Activated naive CD8-positive, alpha-beta T cell treated with anti-CD3 and anti-CD28 coated beads, Interleukin-2, amount 10 ng/mL, durations not matched to agents 7 days and 5 days (primary cell): ENCODE measurements around the gene EFNA1. TPM values are rescaled to one million over a fixed set of nuclear protein-coding genes. Genes with fewer than 3 reads are reported as not detected.

Experiments used
- ATAC-seq: fragments of 150-1000 bp; cut with Tn5 transposase; one replicate; pipeline ENCODE4 v1.10.0; 2021; ENCODE audit warnings: low read depth, moderate library complexity
- POLR2A ChIA-PET: fragments of 350-600 bp; sonication (Branson Sonifier 250); formaldehyde crosslinking; loops from one replicate; lab custom pipeline; 2021; ENCODE audit warnings: antibody characterized with exemption; lab: Charles Lee
- DNase-seq: peaks from one replicate; pipeline ENCODE4 v3.0.0; 2021
- H3K27ac Mint-ChIP-seq: one replicate; pipeline ENCODE4 v1.8.0; 2022; ENCODE audit warnings: mild to moderate bottlenecking, mixed read lengths
- H3K27me3 Mint-ChIP-seq: one replicate; pipeline ENCODE4 v1.8.0; 2022; ENCODE audit warnings: mild to moderate bottlenecking, moderate library complexity, mixed read lengths
- H3K36me3 Mint-ChIP-seq: one replicate; pipeline ENCODE4 v1.8.0; 2021; ENCODE audit warnings: mild to moderate bottlenecking, mixed read lengths
- H3K4me1 Mint-ChIP-seq: one replicate; pipeline ENCODE4 v1.8.0; 2021; ENCODE audit warnings: mixed read lengths
- H3K4me3 Mint-ChIP-seq: one replicate; pipeline ENCODE4 v1.8.0; 2022; ENCODE audit warnings: mild to moderate bottlenecking, moderate library complexity, mixed read lengths
- H3K9me3 Mint-ChIP-seq: one replicate; pipeline ENCODE4 v1.8.0; 2021; ENCODE audit warnings: mixed read lengths
- total RNA-seq, 2 experiments: library from RNA; stranded (reverse); gene quantifications; one replicate each; pipeline ENCODE4 v1.2.3, GENCODE V29; 2021

The EFNA1 gene
- total RNA-seq, 2 experiments from 2014 or later = 0.25 to 0.48 TPM

DNA sequence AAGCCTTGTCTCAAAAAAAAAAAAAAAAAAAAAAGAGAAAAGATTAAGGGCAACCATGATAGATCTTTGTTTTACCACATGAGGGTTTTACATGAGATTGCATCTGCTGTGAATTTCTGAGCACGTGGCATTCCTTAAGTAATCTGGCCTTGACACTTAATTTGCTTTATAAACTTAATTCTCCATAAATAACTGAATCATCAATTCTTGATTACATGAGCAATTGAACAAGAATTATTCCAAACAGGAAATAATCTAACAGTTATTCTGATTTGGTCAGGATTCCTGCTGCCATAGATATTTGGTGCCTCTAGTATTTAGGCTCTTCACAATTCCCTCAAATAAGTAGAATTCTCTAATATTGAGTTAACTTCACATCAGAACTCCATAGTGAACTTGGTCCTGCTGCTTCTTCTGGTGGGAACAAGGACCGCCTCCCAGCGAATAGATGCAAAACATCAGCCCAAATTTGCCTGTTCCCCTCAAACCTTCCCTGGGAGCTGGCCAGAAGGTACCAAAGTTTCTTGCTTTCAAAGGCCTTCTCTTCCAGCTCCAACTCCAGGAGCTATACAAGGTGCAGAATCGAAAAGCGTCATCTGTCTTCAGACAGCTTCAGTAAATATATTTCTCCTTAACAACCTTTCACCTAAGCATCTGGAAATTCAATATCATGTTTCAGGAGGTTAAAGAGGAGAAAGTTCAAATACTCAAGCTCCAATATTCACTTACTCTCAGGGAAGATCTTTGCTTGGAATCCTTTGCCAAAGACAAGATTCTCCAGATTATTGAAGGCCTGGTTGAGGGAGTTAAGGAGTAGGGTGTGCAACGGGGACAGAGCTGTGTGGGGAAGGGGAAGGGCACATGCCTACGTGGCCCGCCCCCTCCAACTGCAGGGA, 44.4 kb downstream of the EFNA1 start:
- DNase-seq (no peak), ATAC-seq (no peak)
- peaks cover 14% of the 10 kb centered on the region for H3K36me3 Mint-ChIP-seq
- H3K27ac Mint-ChIP-seq = peak overlapping the region; percentile 97
- POLR2A ChIA-PET = interaction anchor here (0.6 to 4.6 kb wide), 13 partner anchors 22 to 136 kb away, joined by 3 to 78 read pairs (median 7); partner anchors contain the start of genes FDPS, MTX1 and THBS3
- H3K4me1 Mint-ChIP-seq = peaks cover 38% of the 10 kb centered on the region
- H3K27me3 Mint-ChIP-seq = no peaks in the 10 kb centered on the region
- H3K4me3 Mint-ChIP-seq = peak overlapping the region; percentile 96
- H3K9me3 Mint-ChIP-seq = no peaks in the 10 kb centered on the region

GRCh38 chr1:155172732-155173477, 45.2 kb downstream of the EFNA1 start, which contains the start of gene KRTCAP2:
KRTCAP2 (minus strand) TSS chr1:155173304; CDS start chr1:155173224, 80 bp downstream.
- H3K4me3 Mint-ChIP-seq = peak within 1 kb of the TSS; percentile 96
- H3K27ac Mint-ChIP-seq = peak within 1 kb of the TSS; percentile 97
- H3K27me3 Mint-ChIP-seq = no peaks in the 10 kb centered on the region
- peaks cover 16% of the 10 kb centered on the region for H3K36me3 Mint-ChIP-seq
- POLR2A ChIA-PET = interaction anchor here (0.6 to 4.6 kb wide), 17 partner anchors 21 to 552 kb away, joined by 3 to 78 read pairs (median 6); partner anchors contain the start of genes FDPS, MTX1 and THBS3
- peak; percentile 79 for ATAC-seq
- peak; percentile 95 for DNase-seq
- no peaks in the 10 kb centered on the region for H3K9me3 Mint-ChIP-seq
- H3K4me1 Mint-ChIP-seq = peaks cover 31% of the 10 kb centered on the region

- POLR2A ChIA-PET = interaction anchor here (0.6 to 4.6 kb wide), 20 partner anchors 11 to 551 kb away, joined by 3 to 78 read pairs (median 6); partner anchors contain the start of genes FDPS, MTX1 and THBS3
- H3K4me3 Mint-ChIP-seq = peak within 1 kb of the TSS; percentile 96
- H3K36me3 Mint-ChIP-seq = peaks cover 16% of the 10 kb centered on the region
- H3K9me3 Mint-ChIP-seq = no peaks in the 10 kb centered on the region
- DNase-seq = peak; percentile 74
- H3K27me3 Mint-ChIP-seq = no peaks in the 10 kb centered on the region
- H3K27ac Mint-ChIP-seq = peak within 1 kb of the TSS; percentile 97
- peaks cover 29% of the 10 kb centered on the region for H3K4me1 Mint-ChIP-seq
- ATAC-seq = peak; percentile 43
These were observed 46.0 kb downstream of the EFNA1 start, which contains the start of gene TRIM46 for GRCh38 chr1:155173478-155174323. TRIM46 (plus strand) TSS chr1:155173849; CDS start chr1:155173967, 118 bp downstream.

DNA sequence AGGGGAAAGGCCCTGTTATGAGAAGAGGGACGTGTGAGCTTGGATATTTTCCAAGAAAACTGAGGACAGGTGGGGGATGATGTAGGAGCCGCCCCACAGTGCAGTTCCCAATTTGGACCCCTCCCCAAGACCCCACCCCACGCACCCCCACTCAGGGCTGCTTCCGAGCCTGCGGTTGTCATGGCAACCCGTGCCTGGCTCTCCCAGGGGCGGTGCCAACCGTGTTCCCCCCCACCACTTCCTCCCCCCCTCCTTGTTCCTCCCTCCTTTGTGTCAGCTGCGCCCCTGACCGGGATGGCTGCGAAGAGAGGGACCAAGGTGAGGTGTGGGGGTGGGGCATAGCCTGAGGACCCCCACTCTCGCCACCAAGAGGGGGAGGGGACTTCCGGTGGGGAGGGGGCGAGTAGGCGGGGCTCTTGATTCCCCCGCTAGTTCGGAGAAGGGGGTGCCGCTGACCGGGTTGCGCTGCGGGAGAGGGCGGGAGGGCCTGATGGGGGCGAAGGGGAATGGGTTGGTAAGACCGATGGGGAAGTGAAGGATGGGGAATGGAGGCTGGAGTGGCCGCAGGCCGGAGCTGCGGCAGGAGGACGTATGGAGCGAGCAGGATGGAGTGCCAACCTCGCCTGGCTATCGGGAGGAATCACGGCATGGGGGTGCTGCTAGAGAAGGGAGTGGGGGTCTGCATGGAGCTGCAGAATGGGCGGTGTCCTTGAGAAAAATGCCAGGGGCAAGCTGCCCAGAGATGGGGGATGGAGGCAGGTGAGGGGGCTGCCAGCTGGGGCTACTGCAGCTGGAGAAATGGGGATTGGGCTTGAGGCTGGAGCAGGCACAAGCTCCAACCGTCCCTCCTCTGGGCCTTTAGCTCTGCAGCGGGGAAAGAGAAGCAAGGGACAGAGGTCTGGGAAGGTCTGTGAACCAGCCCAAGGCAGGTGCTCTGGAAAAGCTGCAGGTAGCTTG, 46.9 kb downstream of the EFNA1 start:
- DNase-seq (peak; percentile 68), ATAC-seq (no peak)
- no peaks in the 10 kb centered on the region for H3K9me3 Mint-ChIP-seq
- H3K36me3 Mint-ChIP-seq = peaks cover 15% of the 10 kb centered on the region
- POLR2A ChIA-PET = interaction anchor here (0.6 to 4.6 kb wide), 11 partner anchors 11 to 149 kb away, joined by 3 to 78 read pairs (median 6); partner anchors contain the start of genes MTX1, SLC50A1 and THBS3
- no peaks in the 10 kb centered on the region for H3K27me3 Mint-ChIP-seq
- peaks cover 29% of the 10 kb centered on the region for H3K4me1 Mint-ChIP-seq
- peak overlapping the region; percentile 96 for H3K4me3 Mint-ChIP-seq
- H3K27ac Mint-ChIP-seq = peak overlapping the region; percentile 97

DNA sequence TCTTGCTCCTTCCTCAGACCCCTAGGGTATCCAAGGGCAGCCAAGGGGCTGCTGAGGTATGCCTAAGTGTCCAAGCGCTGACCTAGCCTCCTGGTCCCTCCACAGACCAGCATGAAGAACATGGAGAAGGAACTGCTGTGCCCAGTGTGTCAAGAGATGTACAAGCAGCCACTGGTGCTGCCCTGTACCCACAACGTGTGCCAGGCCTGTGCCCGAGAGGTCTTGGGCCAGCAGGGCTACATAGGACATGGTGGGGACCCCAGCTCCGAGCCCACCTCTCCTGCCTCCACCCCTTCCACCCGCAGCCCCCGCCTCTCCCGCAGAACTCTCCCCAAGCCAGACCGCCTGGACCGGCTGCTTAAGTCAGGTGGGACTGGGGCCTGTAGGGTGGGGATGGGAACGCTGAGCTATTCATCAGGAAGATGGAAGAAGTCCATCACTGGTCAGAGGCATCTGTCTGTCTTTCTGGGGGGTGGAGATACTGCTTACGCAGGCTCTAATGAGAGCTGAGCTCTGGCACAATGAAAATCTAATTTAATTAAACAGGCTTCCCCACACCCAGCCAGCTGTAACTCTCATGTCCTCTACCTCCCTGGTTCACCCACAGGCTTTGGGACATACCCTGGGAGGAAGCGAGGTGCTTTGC, 47.7 kb downstream of the EFNA1 start:
- DNase-seq (no peak), ATAC-seq (no peak)
- H3K27me3 Mint-ChIP-seq = no peaks in the 10 kb centered on the region
- H3K4me1 Mint-ChIP-seq = peaks cover 29% of the 10 kb centered on the region
- H3K4me3 Mint-ChIP-seq = peak overlapping the region; percentile 96
- H3K27ac Mint-ChIP-seq = no peak overlapping the region
- no peaks in the 10 kb centered on the region for H3K9me3 Mint-ChIP-seq
- H3K36me3 Mint-ChIP-seq = peaks cover 11% of the 10 kb centered on the region
- POLR2A ChIA-PET = interaction anchor here (0.5 to 4.6 kb wide), 9 partner anchors 16 to 567 kb away, joined by 3 to 78 read pairs (median 7); partner anchors contain the start of genes ADAR, MTX1, SLC50A1 and THBS3

- Mint-ChIP-seq H3K4me1 (peaks cover 29% of the 10 kb centered on the region), H3K4me3 (peak overlapping the region; percentile 40), H3K36me3 (peaks cover 11% of the 10 kb centered on the region), H3K27ac (peak overlapping the region; percentile 59), H3K9me3 (no peaks in the 10 kb centered on the region), H3K27me3 (no peaks in the 10 kb centered on the region)
- no peak for ATAC-seq
- peak; percentile 43 for DNase-seq
- POLR2A ChIA-PET = interaction anchor here (0.5 to 4.6 kb wide), 5 partner anchors 18 to 568 kb away, joined by 3 to 78 read pairs (median 26); partner anchors contain the start of genes ADAR, MTX1 and THBS3
These were observed 48.3 kb downstream of the EFNA1 start for GRCh38 chr1:155175927-155176371.

DNA sequence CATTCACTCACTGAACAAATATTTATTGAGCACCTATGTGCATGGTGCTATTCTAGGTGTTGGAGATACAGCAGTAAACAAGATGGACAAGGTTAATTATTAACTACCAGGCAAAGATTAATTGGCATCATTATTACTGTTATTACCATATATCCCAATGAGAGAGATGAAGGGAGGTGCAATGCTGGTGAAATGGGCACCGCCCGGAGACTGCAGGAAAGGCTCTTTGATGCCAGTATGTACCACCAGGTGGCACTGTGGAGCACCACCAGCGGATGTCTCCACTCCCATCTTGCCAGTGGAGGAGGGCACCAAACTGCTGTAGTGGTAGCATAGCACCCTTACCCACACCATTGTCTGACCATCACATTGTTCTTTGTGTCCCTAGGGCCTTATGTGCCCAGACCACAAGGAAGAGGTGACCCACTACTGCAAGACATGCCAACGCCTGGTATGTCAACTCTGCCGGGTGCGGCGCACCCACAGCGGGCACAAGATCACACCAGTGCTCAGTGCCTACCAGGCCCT, 48.9 kb downstream of the EFNA1 start:
- peak overlapping the region; percentile 59 for H3K27ac Mint-ChIP-seq
- peak; percentile 28 for ATAC-seq
- peaks cover 13% of the 10 kb centered on the region for H3K36me3 Mint-ChIP-seq
- H3K9me3 Mint-ChIP-seq = no peaks in the 10 kb centered on the region
- H3K4me1 Mint-ChIP-seq = peaks cover 29% of the 10 kb centered on the region
- POLR2A ChIA-PET = interaction anchor here (0.7 to 4.6 kb wide), 6 partner anchors 16 to 91 kb away, joined by 3 to 78 read pairs (median 6); no protein-coding TSS in a partner anchor
- peak; percentile 84 for DNase-seq
- H3K4me3 Mint-ChIP-seq = peak overlapping the region; percentile 52
- H3K27me3 Mint-ChIP-seq = no peaks in the 10 kb centered on the region

- H3K27ac Mint-ChIP-seq = peak overlapping the region; percentile 59
- peaks cover 13% of the 10 kb centered on the region for H3K36me3 Mint-ChIP-seq
- POLR2A ChIA-PET = interaction anchor here (0.7 to 2.0 kb wide), 7 partner anchors 15 to 92 kb away, joined by 3 to 9 read pairs (median 4); no protein-coding TSS in a partner anchor
- no peak for ATAC-seq
- H3K4me3 Mint-ChIP-seq = no peak overlapping the region
- H3K4me1 Mint-ChIP-seq = peaks cover 23% of the 10 kb centered on the region
- H3K27me3 Mint-ChIP-seq = no peaks in the 10 kb centered on the region
- H3K9me3 Mint-ChIP-seq = no peaks in the 10 kb centered on the region
- DNase-seq = peak; percentile 19
These were observed 49.7 kb downstream of the EFNA1 start for GRCh38 chr1:155177192-155177917.

- peaks cover 13% of the 10 kb centered on the region for H3K36me3 Mint-ChIP-seq
These were observed 50.2 kb downstream of the EFNA1 start for GRCh38 chr1:155177918-155178281.

More at GRCh38 chr1:155177918-155178281, 50.2 kb downstream of the EFNA1 start:
- no peak overlapping the region for H3K4me3 Mint-ChIP-seq
- POLR2A ChIA-PET = interaction anchor here (1.1 to 2.0 kb wide), 4 partner anchors 14 to 42 kb away, joined by 4 to 9 read pairs (median 6); no protein-coding TSS in a partner anchor
- no peaks in the 10 kb centered on the region for H3K9me3 Mint-ChIP-seq
- H3K27me3 Mint-ChIP-seq = no peaks in the 10 kb centered on the region
- ATAC-seq (no peak), DNase-seq (peak; percentile 21)
- H3K4me1 Mint-ChIP-seq = peaks cover 21% of the 10 kb centered on the region
- no peak overlapping the region for H3K27ac Mint-ChIP-seq
